ENCODE data around the gene PCBP3. TPM values are rescaled to one million over a fixed set of nuclear protein-coding genes. Genes with fewer than 3 reads are reported as not detected.

The PCBP3 gene
- total RNA-seq, 1 donor from 2014 or later, result 2.5 TPM

DNA sequence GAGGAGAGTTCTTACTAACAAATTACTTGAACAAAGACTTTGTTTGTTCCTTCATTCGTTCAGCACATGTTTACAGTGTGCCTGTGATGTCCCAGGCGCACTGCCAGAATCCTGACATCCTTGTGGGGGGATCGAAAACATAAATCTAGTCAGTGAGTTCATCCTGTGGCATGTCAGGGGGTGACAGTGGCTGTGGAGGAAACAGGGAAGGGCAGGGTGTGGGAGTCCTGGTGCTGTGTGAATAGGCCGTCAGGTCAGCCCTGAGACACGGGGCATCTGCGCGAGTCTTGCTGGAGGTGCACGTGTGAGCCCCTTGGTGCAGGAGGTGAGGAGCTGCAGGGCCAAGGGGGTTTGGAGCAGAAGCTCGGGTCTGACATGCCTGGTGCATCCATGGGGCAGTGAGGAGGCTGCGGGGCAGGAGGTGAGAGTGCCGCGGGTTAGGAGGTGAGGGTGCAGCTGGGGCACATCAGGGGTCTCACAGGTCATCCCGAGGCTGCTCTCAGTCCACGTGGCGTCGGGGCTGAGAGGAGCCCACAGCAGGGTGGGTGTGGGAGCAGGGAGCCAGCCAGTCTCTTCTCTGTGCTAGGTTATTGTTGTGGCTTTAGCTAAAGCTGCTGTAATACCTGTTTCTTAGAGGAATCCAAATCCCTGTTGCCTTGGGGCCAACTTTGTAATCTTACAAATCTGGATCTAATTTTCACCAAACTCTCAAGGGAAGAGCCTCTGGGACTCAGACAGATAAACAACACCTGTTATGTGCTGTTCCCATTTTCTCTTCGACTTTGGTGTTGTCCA lies 93.4 kb downstream of the PCBP3 start:
- no peak for DNase-seq (ENCODE audit: low spot score)
- TF ChIP-seq CTCF (IDR thresholded peaks at IDR 0.05; ENCODE audit: unreplicated experiment), result no peak
- Mint-ChIP-seq H3K36me3 (ENCODE audit: low read depth, unreplicated experiment) (no peaks in the 10 kb centered on the region), H3K27ac (ENCODE audit: unreplicated experiment) (no peak overlapping the region), H3K27me3 (ENCODE audit: unreplicated experiment) (peaks cover 3% of the 10 kb centered on the region), H3K9me3 (ENCODE audit: unreplicated experiment) (no peaks in the 10 kb centered on the region), H3K4me1 (ENCODE audit: unreplicated experiment) (peaks cover 2% of the 10 kb centered on the region), H3K4me3 (ENCODE audit: unreplicated experiment) (no peak overlapping the region)

GRCh38 chr21:45737485-45738166 lies 94.1 kb downstream of the PCBP3 start:
- Mint-ChIP-seq H3K4me1 (ENCODE audit: unreplicated experiment) (peaks cover 2% of the 10 kb centered on the region), H3K4me3 (ENCODE audit: unreplicated experiment) (no peak overlapping the region), H3K27me3 (ENCODE audit: unreplicated experiment) (peaks cover 3% of the 10 kb centered on the region), H3K27ac (ENCODE audit: unreplicated experiment) (no peak overlapping the region), H3K36me3 (ENCODE audit: low read depth, unreplicated experiment) (no peaks in the 10 kb centered on the region), H3K9me3 (ENCODE audit: unreplicated experiment) (no peaks in the 10 kb centered on the region)
- no peak for DNase-seq (ENCODE audit: low spot score)
- no peak for TF ChIP-seq CTCF (IDR thresholded peaks at IDR 0.05; ENCODE audit: unreplicated experiment)

GRCh38 chr21:45739218-45740087 lies 95.9 kb downstream of the PCBP3 start:
- H3K4me3 Mint-ChIP-seq (ENCODE audit: unreplicated experiment), result no peak overlapping the region

DNA sequence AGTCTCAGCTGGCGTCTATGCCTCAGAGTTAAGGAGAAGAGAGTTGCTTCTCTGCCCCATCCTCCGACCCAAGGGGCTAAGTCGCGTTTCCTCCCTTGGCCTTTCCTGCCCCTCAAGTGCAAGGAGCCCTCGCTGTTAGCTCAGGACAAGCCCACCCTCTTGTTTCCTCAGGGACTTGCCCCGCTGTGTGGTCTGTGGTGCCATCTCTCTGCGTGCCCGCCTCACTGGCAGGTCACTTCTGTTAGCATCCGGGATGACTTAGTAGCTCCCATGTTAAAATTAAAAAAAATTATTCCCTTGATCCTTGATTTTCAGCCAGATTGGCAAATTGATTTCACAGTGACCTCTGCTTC lies 96.5 kb downstream of the PCBP3 start:
- DNase-seq (ENCODE audit: low spot score), result no peak
- Mint-ChIP-seq H3K27me3 (ENCODE audit: unreplicated experiment) (peaks cover 5% of the 10 kb centered on the region), H3K36me3 (ENCODE audit: low read depth, unreplicated experiment) (peaks cover 4% of the 10 kb centered on the region), H3K4me1 (ENCODE audit: unreplicated experiment) (peaks cover 2% of the 10 kb centered on the region), H3K27ac (ENCODE audit: unreplicated experiment) (no peak overlapping the region), H3K4me3 (ENCODE audit: unreplicated experiment) (no peak overlapping the region), H3K9me3 (ENCODE audit: unreplicated experiment) (no peaks in the 10 kb centered on the region)
- no peak for TF ChIP-seq CTCF (IDR thresholded peaks at IDR 0.05; ENCODE audit: unreplicated experiment)

More at GRCh38 chr21:45739218-45740087, 95.9 kb downstream of the PCBP3 start:
- DNase-seq (ENCODE audit: low spot score), result no peak
- Mint-ChIP-seq H3K36me3 (ENCODE audit: low read depth, unreplicated experiment) (no peaks in the 10 kb centered on the region), H3K27me3 (ENCODE audit: unreplicated experiment) (peaks cover 3% of the 10 kb centered on the region), H3K27ac (ENCODE audit: unreplicated experiment) (no peak overlapping the region), H3K4me1 (ENCODE audit: unreplicated experiment) (peaks cover 2% of the 10 kb centered on the region), H3K9me3 (ENCODE audit: unreplicated experiment) (no peaks in the 10 kb centered on the region)
- no peak for TF ChIP-seq CTCF (IDR thresholded peaks at IDR 0.05; ENCODE audit: unreplicated experiment)
